ENCODE data around the gene LMNTD2. TPM values are rescaled to one million over a fixed set of nuclear protein-coding genes. Genes with fewer than 3 reads are reported as not detected.

The LMNTD2 gene
- polyA plus RNA-seq, 1 donor, result 0.80 TPM

DNA sequence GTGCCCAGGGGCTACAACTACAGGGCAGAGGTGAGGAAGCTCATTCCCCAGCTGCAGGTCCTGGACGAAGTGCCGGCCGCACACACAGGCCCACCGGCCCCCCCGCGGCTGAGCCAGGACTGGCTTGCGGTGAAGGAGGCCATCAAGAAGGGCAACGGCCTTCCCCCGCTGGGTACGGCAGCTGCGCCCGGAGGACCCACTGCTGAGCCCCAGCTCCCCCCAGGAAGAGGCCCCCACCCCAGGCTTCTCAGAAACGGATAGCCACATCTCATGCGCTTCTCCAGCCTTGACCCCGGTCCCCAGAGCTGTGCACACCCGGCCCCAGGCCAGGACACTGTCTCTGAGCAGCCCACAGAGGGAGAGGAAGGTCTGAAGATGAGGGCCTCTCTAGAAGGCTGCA lies 9.4 kb downstream of the LMNTD2 start:
- DNase-seq, result no peak

DNA sequence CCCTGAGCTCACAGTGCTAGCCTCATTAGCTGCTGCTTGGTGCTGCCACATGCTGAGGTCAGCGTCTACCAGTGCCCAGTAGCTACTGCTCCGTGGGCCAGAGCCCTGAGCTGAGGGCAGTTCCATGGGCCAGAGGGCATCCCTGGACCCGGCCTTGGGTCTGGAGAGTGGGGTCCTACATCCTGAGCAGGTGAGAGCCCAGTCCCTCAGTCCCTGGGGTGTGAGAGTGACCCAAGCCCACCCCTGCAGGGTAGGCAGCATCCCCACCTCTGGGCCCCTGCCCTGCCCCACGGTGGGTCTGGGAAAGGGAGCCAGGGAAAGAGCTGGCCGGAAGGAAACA lies 9.8 kb downstream of the LMNTD2 start:
- no peak for DNase-seq

DNA sequence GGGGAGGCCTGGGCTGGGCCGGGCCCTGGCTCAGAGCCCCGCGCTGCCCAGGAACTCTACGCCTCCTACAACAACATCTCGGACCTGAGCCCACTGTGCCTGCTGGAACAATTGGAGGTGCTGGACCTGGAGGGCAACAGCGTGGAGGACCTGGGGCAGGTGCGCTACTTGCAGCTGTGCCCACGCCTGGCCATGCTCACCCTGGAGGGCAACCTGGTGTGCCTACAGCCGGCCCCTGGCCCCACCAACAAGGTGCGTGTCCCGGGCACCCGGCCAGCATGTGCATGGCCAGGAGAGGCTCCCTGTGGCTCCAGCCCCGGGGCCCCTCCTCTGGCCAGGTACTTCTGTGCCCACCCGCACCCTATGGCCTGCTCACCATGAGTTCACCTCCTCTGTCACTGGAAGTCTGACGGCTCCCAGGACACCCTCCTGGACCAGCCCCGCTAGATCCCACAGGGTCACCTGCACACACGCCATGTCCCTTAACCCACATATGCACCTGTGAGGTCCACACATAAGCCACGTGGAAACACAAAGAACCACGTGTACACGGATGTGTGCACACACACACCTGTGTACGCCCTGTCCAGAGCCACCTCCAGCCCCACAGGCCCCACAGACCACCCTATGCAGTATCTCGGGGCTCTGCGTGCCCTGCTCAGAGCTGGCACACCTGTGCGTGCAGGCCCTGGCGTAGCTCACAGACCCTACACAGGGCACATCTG lies 10.4 kb downstream of the LMNTD2 start:
- DNase-seq, result no peak

DNA sequence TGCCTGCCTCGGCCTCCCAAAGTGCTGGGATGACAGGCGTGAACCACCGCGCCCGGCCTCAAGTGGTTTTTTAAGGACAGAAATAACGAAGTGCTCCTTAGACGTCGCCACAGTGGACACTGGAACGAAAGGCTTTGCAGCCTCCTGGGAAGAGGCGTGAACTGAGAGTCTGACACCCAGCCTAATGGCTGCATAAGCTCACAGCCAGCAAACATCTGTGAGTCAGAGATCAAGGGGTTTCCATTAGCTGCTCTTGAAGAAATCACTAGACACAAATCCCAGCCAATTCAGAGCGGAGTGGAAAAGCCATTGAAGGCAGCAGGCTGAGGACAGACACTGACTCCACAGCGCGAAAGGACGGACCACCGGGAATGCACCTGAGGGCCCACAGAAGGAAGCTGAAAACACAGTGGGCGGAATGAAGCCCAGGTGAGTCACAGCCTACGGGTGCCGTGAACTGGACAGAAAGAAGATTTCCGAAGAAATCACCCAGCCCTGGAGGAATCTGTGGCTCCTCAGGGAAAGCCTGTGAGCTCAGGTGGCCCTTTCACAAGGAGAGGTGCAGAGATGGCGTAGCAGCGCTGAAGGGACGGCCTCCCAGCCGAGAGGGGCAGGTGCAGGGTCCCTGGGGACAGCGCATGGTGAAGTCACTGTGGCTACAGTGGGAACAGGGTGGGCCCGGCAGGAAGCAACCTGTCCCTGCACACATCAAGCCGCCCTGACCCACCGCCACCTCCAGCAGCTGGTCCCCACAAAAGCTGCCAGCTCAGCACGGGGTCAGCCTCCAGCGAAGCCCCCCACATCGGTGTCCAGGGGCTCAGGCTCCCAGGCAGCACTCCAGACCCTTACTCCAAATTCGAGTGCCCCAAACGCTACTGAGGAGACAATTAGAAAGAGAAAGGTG lies 11.6 kb downstream of the LMNTD2 start:
- no peak for DNase-seq

DNA sequence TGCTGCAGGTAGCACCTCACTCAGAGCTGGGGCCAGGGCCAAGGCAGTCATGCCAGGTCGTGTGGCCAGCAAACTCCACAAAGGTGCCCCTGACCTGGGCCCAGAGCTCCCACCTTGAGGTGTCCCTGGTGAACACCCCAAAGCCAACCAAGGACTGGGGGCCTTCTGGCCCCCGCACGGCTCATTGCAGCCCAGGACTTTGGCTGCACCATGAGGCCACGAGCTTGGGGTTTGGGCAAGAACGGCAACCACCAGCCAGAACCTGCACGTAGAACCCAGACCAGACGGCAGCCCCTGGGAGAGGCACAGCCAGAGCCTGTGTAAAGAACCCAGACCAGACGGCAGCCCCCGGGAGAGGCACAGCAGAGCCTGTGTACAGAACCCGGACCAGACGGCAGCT lies 15.4 kb downstream of the LMNTD2 start:
- no peak for DNase-seq

DNA sequence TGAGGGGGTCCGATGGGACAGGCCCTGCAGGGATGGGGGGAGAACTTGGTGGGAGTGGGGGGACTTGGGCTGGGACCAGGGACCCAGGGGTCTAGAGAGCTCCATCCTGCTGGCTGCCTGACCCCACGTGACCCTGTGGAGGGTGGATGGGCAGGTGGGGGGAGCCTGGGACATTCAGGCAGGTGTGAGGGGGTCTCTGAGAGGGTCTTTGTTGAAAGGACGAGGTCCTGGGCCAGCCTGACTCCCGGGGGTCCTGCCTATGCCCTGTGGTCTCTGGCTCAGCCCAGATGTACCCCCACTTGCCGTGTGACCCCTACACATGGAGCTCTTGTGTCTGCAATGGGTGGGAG lies 15.7 kb downstream of the LMNTD2 start:
- DNase-seq, result no peak

DNA sequence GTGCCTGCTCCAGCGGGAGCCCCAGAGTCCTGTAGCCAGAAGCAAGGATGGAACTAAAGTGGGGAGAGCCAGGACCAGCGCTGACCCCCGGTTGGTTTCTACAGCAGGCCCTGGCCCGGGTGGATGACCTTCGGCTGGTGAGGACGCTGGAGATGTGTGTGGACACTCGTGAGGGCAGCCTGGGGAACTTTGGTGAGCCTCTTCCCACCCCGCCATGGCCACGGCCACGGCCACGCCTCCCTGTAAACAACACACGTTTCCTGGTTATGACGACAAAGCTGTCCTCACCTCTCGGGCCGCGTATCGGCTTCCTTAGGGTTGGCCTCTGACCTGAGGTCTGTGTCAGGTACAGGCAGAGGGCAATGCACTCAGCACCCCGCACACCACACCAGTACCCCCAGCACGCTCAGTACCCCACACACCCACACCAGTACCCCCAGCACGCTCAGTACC lies 19.1 kb downstream of the LMNTD2 start:
- DNase-seq, result no peak

DNA sequence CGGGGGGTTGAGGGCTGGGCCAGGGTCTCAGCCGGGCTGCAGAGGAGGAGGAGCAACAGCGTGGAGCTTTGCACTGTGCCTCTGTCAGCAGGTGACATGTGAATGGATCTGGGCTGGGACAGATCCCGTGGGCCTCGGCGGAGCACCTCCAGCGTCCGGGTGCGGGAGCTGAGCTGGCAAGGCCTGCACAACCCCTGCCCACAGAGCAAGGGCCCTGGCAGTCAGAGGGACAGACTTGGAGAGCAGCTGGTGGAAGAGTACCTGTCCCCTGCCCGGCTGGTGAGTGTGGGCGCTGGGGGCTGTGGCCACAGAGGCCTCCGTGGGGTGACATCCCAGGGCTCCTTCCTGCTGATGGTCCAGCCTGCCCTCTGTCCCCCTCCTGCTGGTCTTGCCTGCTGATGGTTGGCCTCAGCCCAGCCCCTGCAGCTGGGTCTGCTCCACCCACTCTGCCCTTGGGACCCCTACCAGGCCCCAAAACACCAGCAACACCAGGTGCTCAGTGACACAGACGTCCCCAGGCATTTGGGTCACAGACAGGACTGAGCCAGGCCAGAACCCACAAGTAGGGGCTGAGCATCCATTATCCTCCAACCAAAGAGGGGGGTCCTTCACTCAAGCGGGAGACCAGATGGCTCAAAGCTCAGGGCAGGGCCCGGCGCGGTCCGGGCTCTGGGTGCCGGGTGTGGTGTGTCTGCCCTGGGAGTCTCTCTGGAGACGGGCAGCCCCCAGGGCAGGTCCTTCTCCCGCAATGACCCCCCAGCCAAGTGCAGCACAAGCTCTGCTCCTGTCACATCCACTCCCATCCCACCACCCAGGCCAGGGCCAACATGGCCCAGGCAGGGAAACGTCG lies 19.7 kb downstream of the LMNTD2 start:
- no peak for DNase-seq

DNA sequence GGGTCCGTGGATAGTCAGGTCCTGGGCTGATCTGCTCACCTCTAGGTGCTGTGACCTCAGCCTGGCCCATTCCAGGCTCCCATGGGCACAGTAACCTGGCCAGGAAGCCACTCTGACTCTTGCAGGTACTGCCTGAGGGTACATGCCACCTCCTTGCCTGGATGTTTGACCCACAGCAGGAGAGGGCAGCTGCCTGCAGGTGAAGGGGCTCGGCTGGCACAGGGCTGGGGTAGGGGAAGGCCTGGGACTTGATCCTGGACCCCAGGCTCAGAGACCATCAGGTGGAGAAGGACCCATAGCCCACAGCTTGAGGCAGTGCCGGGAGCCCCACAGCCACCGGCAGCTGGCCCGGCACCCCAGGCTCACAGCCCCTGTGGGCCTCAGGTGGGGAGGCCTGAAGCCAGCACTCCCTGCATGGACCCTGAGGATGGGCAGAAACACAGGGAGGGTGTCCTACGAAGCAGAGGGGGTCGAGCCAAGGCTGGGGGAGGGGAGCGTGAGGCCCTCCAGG lies 20.5 kb downstream of the LMNTD2 start:
- DNase-seq, result no peak

DNA sequence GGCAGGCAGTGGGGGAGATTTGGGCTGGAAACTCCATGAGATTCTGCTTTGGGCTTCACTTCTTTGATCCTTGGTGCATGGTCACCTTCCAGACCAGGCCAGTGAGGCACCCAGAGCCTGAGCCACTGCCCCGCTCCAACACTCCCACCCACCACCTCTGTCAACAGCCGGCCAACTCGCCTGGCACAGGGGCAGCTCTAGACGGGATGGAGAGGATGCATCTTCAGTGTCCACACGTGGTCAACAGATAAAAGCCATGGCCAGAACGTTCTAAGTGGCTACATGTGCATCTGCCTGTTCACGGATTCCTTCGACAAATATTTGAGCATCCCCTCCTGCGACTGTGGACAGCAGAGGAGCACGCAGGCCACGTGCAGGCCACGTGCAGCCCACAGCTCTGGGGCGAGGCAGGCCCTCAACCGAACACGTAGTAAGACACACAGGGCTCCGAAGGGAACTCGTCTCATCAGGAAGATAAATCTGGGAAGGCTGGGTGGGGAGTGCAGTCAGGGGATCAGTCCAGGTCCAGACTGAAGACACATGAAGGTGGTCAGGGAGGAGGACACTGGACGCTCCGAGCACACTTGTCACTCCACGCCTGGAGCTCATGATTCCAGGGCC lies 22.0 kb downstream of the LMNTD2 start:
- DNase-seq, result no peak

DNA sequence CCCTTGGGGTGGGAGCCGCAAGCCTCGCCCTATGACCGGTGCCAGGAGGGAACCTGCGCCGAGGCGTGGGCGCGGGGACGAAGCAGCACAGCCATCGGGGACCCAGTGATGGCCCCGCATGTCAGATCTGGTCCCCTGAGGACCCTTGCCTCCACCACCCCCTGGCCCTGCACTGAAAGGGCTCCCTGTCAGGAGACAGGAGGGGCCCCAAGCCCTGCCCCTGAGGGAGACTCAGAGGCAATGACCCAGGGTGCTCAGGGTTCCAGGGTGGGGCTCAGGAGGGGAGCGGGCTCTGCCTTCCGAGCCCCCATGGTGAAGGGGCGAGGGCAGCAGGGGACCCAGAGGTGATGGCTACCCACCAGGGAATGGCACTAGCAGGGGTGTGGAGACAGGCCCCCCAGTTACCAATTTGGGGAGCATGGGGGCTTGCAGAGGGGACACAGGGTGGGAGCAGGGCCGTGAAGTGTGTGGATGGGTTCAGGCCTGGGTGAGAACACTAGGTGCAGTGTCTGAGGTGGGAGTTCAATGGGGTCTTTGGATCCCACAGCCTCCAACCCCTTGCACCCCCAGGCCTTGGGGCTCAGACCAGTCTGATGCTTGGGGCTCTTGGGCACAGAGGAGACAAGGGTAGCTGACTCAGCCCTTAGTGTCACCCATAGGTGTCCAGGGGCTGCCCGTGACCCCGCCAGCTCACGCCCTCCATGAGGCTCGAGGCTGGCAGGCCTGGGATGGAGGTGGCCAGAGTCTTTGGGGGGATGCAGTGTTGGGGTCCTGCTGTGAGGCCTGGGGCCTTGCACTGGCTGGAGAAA lies 22.7 kb downstream of the LMNTD2 start:
- no peak for DNase-seq

DNA sequence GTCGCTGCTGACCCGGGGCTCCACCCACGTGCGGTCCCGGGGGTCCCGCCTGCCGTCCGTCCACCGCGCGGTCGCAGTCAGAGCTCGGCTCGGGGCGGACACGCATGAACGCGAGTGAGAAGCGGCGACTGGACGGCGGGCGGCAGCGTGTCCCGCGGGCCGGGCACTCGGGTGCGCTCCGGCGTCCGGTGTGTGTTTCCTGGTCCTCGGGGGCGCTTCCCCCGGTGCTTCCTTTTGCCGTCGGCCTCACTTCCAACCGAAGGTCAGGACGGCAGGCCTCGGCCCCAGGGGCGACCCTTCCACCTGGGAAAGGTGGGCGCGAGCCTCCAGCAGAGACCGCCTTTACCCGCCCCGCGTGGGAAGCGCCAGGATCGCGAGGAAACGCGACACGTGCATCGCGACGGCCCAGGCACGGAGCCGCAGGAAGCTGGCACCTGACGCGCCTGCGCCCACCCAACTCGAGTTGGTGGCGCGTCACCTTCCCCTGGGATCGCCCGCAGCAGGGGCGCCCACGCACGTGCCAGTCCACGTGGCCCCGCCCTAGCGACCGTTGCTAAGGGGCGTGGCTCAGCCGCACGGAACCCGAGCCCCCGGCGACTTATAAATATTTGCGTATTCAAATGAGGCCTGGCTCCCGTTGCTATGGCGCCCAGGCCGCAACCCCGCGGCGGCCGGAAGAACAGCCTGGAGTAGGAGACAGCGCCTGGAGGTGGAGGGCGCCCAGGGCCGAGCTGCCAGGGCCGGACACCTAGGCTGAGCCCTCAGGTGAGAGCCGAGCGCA lies 23.5 kb downstream of the LMNTD2 start, which contains the start of gene LRRC56:
TSS of gene LRRC56 (plus strand) at position 687 of the 781 bp plus-strand sequence. CDS start 3,158 bp downstream, outside the sequence.
- peak; percentile 59 for DNase-seq

DNA sequence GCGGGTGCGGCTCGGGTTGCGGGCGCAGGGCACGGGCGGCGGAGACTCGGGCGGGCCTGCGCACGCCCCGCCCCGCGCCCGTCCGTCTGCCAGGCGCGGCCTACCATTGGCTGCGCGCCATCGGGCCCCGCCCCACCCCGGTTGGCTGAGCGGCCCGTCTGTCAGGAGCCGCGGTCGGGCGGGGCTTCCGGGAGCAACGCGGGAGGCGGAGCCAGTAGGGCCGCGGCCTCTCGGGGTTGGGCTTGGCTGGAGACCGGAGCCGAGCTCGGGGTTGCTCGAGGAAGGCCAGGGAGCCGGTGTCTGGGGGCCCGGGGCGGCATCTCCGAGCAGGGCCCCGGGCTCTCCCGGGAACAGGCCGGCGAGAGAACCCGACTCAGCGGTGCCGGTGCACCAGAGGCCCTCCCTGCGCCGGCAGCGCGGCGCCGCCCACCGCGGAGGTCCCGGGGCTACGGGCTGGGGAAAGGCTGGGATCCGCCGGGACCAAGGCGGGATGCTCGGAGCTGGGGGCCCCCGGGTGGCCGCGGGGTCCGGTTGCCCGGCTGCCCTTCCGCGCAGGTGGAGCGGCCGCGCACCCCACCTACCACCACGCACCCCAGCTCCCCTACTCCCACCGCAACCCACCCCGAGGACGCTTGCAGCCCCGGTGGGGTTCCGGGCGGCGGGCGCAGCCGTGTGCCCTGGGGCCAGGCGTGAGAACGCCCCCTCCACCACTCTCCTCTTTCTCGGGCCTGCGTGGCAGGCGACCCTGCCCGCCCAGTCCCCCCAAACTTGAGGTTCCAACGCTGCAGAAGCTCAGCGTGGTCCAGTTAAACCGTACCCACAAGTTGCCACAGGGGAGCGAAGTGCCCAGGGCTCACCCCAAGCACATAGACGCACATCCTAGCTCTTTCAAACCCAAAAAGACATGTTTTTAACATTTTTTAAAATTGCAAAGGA lies 24.8 kb downstream of the LMNTD2 start, which contains the start of gene HRAS:
TSS of gene HRAS (minus strand) at position 58 of the 936 bp plus-strand sequence.
- DNase-seq, result peak; percentile 95

DNA sequence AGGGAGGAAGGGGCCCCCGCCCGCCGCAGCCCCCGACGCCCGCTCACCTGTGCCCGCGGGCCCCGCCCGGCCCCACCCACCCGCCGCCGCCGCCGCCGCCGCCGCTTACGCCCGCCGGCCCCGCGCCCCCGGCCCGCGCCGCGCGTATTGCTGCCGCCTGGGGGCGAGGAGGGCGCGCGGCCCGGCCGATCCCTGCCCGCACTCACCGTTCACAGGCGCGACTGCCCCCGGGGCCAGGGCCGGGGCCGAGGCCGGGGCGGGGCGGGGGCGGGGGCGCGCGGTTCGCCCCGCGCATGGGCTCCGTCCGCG lies 25.4 kb downstream of the LMNTD2 start:
- no peak for DNase-seq

DNA sequence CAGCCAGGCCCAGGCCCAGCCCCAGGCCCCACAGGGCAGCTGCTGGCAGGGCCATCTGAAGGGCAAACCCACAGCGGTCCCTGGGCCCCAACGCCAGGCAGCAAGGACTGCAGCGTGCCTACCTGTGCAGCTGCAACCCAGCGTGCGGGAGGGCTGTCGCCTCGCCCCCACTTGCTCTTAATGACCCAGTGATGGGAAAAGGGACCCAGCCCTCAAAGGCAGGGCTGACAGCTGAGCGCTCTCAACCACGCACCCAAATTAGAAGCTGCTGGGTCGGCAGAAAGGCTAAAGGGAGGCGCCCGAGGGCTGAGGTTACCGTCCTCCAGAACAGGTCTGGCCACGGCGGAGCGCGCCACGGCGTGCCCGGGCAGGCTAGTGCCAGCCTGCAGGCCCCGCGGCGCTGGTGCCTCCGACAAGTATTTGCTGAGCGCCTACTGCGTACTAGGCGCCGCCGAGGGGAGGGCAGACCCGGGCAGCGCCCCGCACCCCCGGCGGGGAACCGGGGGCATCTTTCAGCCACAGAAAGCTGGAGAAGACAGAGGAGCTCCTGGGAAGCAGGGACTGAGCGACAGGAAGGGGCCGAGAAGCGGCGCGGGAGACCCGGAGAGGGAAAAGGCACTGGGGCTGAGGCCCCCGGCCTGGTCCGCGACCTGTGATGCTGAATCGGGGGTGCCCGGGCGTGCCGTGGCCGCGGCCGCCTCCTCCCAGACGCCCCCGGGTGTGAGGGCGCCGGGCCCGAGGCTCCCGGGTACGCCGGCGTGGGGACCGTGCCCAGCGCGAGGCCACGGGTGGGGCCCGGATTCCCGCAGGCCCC lies 25.9 kb downstream of the LMNTD2 start:
- DNase-seq, result no peak

DNA sequence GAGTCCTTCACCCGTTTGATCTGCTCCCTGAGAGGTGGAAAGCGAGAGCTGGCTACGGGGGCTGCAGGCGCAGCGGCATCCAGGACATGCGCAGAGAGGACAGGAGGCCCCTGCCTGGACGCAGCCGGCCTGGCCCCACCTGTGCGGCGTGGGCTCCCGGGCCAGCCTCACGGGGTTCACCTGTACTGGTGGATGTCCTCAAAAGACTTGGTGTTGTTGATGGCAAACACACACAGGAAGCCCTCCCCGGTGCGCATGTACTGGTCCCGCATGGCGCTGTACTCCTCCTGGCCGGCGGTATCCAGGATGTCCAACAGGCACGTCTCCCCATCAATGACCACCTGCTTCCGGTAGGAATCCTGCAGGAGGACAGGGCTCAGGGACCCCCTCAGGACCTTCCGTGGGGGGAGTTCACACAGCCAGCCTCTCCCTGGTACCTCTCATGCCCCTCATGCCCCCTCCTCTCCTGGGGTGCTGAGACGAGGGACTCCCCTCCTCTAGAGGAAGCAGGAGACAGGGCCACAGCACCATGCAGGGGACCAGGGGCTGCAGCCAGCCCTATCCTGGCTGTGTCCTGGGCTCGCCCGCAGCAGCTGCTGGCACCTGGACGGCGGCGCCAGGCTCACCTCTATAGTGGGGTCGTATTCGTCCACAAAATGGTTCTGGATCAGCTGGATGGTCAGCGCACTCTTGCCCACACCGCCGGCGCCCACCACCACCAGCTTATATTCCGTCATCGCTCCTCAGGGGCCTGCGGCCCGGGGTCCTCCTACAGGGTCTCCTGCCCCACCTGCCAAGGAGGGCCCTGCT lies 26.7 kb downstream of the LMNTD2 start:
- DNase-seq, result no peak

DNA sequence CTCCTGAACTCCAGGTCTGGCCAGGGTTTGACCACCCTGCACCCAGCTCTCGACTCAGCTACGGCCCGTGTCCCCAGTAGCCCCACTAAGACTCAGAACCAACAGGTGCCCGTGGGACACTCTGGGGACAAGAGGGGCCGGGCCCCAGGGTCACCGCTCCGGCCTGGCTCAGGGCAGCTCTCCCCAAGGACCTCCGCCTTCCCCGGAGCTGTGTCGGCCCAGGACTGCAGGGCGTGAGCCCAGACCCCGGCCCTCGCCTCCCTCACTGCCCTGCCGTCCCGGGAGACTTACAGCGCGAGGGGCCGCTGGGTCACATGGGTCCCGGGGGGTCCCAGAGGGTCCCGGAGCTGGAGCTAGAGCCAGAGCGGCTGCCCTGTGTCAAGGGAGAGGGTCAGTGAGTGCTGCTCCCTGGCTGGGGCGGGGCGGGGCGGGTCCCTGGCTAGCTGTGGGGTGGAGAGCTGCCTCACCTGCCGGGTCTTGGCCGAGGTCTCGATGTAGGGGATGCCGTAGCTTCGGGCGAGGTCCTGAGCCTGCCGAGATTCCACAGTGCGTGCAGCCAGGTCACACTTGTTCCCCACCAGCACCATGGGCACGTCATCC lies 27.5 kb downstream of the LMNTD2 start:
- no peak for DNase-seq

Measured in hindlimb muscle (tissue), 1 donor.